GM12891 (cell line): ENCODE results near the gene KCNAB2.

Experiments
- POLR2A ChIP-seq: IDR thresholded peaks from 2 replicates; pipeline ENCODE4 v1.6.1; 2011; ENCODE audit warnings: low read depth, low read length, control low read depth
- POLR2AphosphoS5 ChIP-seq: IDR thresholded peaks from 2 replicates; pipeline ENCODE4 v1.6.1; 2011; ENCODE audit warnings: low read depth, low read length, control low read depth

GRCh38 chr1:6019166-6019845 lies 26.4 kb upstream of the KCNAB2 start:
- TF ChIP-seq POLR2A: no peak
- no peak for TF ChIP-seq POLR2AphosphoS5
